Activated CD8-positive, alpha-beta T cell treated with anti-CD3 and anti-CD28 coated beads for 36 hours (primary cell): ENCODE results near the gene SPACDR. TPM values are rescaled to one million over a fixed set of nuclear protein-coding genes. Genes with fewer than 3 reads are reported as not detected.

Experiments used
- ATAC-seq: fragments of 200-7000 bp; cut with Tn5 transposase; one replicate; pipeline ENCODE4 v1.10.0; 2021; ENCODE audit warnings: mild to moderate bottlenecking, moderate library complexity
- CTCF ChIA-PET: fragments of 350-600 bp; sonication (Branson Sonifier 250); formaldehyde crosslinking; loops from one replicate; lab custom pipeline; 2021; ENCODE audit warnings: antibody characterized with exemption; lab: Charles Lee
- POLR2A ChIA-PET: fragments of 350-600 bp; sonication (Branson Sonifier 250); formaldehyde crosslinking; loops from one replicate; lab custom pipeline; 2021; ENCODE audit warnings: antibody characterized with exemption; lab: Charles Lee
- DNase-seq: peaks from one replicate; pipeline ENCODE4 v3.0.0-alpha.2; 2020
- H3K27ac Mint-ChIP-seq: one replicate; pipeline ENCODE4 v1.8.0; 2021; ENCODE audit warnings: mild to moderate bottlenecking, mixed read lengths
- H3K27me3 Mint-ChIP-seq: one replicate; pipeline ENCODE4 v1.8.0; 2021; ENCODE audit warnings: mixed read lengths
- H3K36me3 Mint-ChIP-seq: one replicate; pipeline ENCODE4 v1.8.0; 2021; ENCODE audit warnings: low read depth, mixed read lengths
- H3K4me1 Mint-ChIP-seq: one replicate; pipeline ENCODE4 v1.8.0; 2021; ENCODE audit warnings: low read depth, mixed read lengths
- H3K4me3 Mint-ChIP-seq: one replicate; pipeline ENCODE4 v1.8.0; 2021; ENCODE audit warnings: mild to moderate bottlenecking, moderate library complexity, mixed read lengths
- H3K9me3 Mint-ChIP-seq: one replicate; pipeline ENCODE4 v1.8.0; 2021; ENCODE audit warnings: mixed read lengths
- intact Hi-C: fragments of 100-400 bp; cut with micrococcal nuclease; formaldehyde crosslinking; loops from one replicate; pipeline ENCODE4 v1.10.0; 2022
- total RNA-seq, 2 experiments: library from RNA; stranded (reverse); gene quantifications; one replicate each; pipeline ENCODE4 v1.2.3, GENCODE V29; 2021
- TF ChIP-seq, protein P1 (sequence below): fragments of 200-600 bp; IDR thresholded peaks from one replicate; pipeline ENCODE4 v1.8.0; 2022; ENCODE audit warnings: antibody characterized with exemption, mild to moderate bottlenecking

Gene SPACDR
- total RNA-seq, 2 experiments from 2014 or later: 3.7 to 4.6 TPM

GRCh38 chr7:100489824-100490223 is 25.8 kb upstream of the SPACDR start:
- no peaks in the 10 kb centered on the region for H3K27me3 Mint-ChIP-seq
- TF ChIP-seq, protein P1, sequence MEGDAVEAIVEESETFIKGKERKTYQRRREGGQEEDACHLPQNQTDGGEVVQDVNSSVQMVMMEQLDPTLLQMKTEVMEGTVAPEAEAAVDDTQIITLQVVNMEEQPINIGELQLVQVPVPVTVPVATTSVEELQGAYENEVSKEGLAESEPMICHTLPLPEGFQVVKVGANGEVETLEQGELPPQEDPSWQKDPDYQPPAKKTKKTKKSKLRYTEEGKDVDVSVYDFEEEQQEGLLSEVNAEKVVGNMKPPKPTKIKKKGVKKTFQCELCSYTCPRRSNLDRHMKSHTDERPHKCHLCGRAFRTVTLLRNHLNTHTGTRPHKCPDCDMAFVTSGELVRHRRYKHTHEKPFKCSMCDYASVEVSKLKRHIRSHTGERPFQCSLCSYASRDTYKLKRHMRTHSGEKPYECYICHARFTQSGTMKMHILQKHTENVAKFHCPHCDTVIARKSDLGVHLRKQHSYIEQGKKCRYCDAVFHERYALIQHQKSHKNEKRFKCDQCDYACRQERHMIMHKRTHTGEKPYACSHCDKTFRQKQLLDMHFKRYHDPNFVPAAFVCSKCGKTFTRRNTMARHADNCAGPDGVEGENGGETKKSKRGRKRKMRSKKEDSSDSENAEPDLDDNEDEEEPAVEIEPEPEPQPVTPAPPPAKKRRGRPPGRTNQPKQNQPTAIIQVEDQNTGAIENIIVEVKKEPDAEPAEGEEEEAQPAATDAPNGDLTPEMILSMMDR: no peak
- CTCF ChIA-PET: interaction anchor here (0.6 to 2.4 kb wide), 2 partner anchors 21 to 79 kb away, joined by 4 to 6 read pairs; no protein-coding TSS in a partner anchor
- peak; percentile 21 for ATAC-seq
- intact Hi-C loops: no loop called here
- peaks cover 9% of the 10 kb centered on the region for H3K4me1 Mint-ChIP-seq
- POLR2A ChIA-PET: no interaction called here
- H3K36me3 Mint-ChIP-seq: no peaks in the 10 kb centered on the region
- no peak overlapping the region for H3K4me3 Mint-ChIP-seq
- no peak overlapping the region for H3K27ac Mint-ChIP-seq
- no peaks in the 10 kb centered on the region for H3K9me3 Mint-ChIP-seq
- peak; percentile 69 for DNase-seq

DNA sequence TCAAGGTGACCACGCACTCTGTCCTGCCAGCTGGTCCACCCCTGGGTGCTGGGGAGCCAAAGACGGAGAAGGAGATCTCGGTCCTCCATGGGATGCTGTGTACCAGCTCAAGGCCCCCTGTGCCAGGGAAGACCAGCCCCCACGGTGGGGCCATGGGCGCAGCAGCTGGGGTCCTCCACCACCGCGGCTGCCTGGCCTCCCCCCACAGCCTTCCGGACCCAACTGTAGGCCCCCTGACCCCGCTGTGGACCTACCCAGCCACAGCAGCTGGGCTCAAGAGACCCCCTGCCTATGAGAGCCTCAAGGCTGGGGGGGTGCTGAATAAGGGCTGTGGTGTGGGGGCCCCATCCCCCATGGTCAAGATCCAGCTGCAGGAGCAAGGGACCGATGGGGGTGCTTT is 25.1 kb upstream of the SPACDR start:
- ChIA-PET POLR2A (no interaction called here), CTCF (interaction anchor here (2.4 kb wide), 1 partner anchor 20 kb away, joined by 6 read pairs; no protein-coding TSS in a partner anchor)
- Mint-ChIP-seq H3K4me1 (peaks cover 9% of the 10 kb centered on the region), H3K27ac (no peak overlapping the region), H3K27me3 (no peaks in the 10 kb centered on the region), H3K4me3 (no peak overlapping the region), H3K9me3 (no peaks in the 10 kb centered on the region), H3K36me3 (no peaks in the 10 kb centered on the region)
- no peak for ATAC-seq
- intact Hi-C loops: no loop called here
- TF ChIP-seq, protein P1: no peak
- no peak for DNase-seq

DNA sequence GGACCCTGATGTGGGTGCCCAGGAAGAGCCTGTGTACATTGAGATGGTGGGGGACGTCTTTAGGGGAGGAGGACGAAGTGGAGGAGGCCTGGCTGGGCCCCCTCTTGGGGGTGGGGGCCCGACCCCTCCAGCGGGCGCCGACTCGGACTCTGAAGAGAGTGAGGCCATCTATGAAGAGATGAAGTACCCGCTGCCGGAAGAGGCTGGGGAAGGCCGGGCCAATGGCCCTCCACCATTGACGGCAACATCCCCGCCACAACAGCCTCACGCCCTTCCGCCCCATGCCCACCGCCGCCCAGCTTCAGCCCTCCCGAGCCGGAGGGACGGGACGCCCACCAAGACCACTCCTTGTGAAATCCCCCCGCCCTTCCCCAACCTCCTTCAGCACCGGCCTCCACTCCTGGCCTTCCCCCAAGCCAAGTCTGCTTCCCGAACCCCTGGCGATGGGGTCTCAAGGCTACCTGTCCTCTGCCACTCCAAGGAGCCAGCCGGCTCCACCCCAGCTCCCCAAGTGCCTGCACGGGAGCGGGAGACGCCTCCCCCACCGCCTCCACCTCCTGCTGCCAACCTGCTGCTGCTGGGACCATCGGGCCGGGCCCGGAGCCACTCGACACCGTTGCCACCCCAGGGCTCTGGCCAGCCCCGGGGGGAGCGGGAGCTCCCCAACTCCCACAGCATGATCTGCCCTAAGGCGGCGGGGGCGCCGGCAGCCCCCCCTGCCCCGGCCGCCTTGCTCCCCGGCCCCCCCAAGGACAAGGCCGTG is 24.5 kb upstream of the SPACDR start:
- TF ChIP-seq, protein P1: no peak
- peaks cover 7% of the 10 kb centered on the region for H3K4me1 Mint-ChIP-seq
- POLR2A ChIA-PET: no interaction called here
- intact Hi-C loops: no loop called here
- no peaks in the 10 kb centered on the region for H3K9me3 Mint-ChIP-seq
- H3K27me3 Mint-ChIP-seq: no peaks in the 10 kb centered on the region
- H3K4me3 Mint-ChIP-seq: no peak overlapping the region
- CTCF ChIA-PET: interaction anchor here (1.5 to 2.4 kb wide), 2 partner anchors 11 to 19 kb away, joined by 3 to 6 read pairs; no protein-coding TSS in a partner anchor
- H3K36me3 Mint-ChIP-seq: no peaks in the 10 kb centered on the region
- DNase-seq (no peak), ATAC-seq (no peak)
- no peak overlapping the region for H3K27ac Mint-ChIP-seq

GRCh38 chr7:100486753-100487446 is 22.8 kb upstream of the SPACDR start:
- ChIA-PET POLR2A (interaction anchor here (0.8 kb wide), 1 partner anchor 37 kb away, joined by 3 read pairs; no protein-coding TSS in a partner anchor), CTCF (interaction anchor here (1.0 to 1.5 kb wide), 2 partner anchors 10 to 61 kb away, joined by 3 read pairs; no protein-coding TSS in a partner anchor)
- intact Hi-C loops: no loop called here
- DNase-seq: no peak
- Mint-ChIP-seq H3K4me3 (no peak overlapping the region), H3K36me3 (no peaks in the 10 kb centered on the region), H3K4me1 (peaks cover 9% of the 10 kb centered on the region), H3K27me3 (no peaks in the 10 kb centered on the region), H3K27ac (no peak overlapping the region), H3K9me3 (no peaks in the 10 kb centered on the region)
- ATAC-seq: no peak
- TF ChIP-seq, protein P1: no peak
